IMR-90 (cell line): ENCODE measurements around the gene PON1. TPM values are rescaled to one million over a fixed set of nuclear protein-coding genes. Genes with fewer than 3 reads are reported as not detected.

Source experiments
- ATAC-seq: fragments of 200-7000 bp; cut with Tn5 transposase; 2 replicates; pipeline ENCODE4 v1.9.1; 2020; ENCODE audit warnings: low read depth, mild to moderate bottlenecking, moderate library complexity
- BruUV-seq: library from RNA; stranded (reverse); fragments of 400-500 nt; replicated peaks from 2 replicates; lab custom pipeline; 2021; lab: Mats Ljungman, UMichigan
- CTCF ChIA-PET: fragments of 300-600 bp; formaldehyde crosslinking; extraction: SDS; loops from one replicate; lab custom pipeline; 2021; ENCODE audit warnings: antibody characterized with exemption; lab: Yijun Ruan, JAX
- POLR2A ChIA-PET: fragments of 300-600 bp; sonication (Branson Sonifier 250); formaldehyde crosslinking; loops from one replicate; lab custom pipeline; 2022; ENCODE audit warnings: antibody characterized with exemption; ENCODE audit not compliant: unreplicated experiment; lab: Charles Lee
- DNase-seq: peaks from one replicate; pipeline ENCODE4 v3.0.0; 2013
- H2AFZ ChIP-seq: replicated peaks from 2 replicates; pipeline ENCODE3; 2013; ENCODE audit warnings: low read length, mild to moderate bottlenecking; ENCODE audit not compliant: poor library complexity
- H2AK5ac ChIP-seq: 2 replicates; pipeline ENCODE4 v1.6.1; 2013; ENCODE audit warnings: low read depth, low read length, inconsistent platforms
- H2AK9ac ChIP-seq: replicated peaks from 2 replicates; pipeline ENCODE3; 2013; ENCODE audit warnings: mild to moderate bottlenecking, low read depth, low read length, moderate library complexity; ENCODE audit not compliant: poor library complexity
- H2BK120ac ChIP-seq: 2 replicates; pipeline ENCODE4 v1.6.1; 2013; ENCODE audit warnings: low read depth, low read length, inconsistent platforms
- H2BK15ac ChIP-seq: 3 replicates; pipeline ENCODE4 v1.6.1; 2013; ENCODE audit warnings: low read depth, low read length, inconsistent platforms
- H2BK20ac ChIP-seq: 2 replicates; pipeline ENCODE4 v1.6.1; 2013; ENCODE audit warnings: low read depth, mild to moderate bottlenecking, inconsistent platforms, low read length, moderate library complexity
- H2BK5ac ChIP-seq: 2 replicates; pipeline ENCODE4 v1.6.1; 2013; ENCODE audit warnings: mild to moderate bottlenecking, low read depth, low read length, inconsistent platforms; ENCODE audit not compliant: poor library complexity, severe bottlenecking
- H3K14ac ChIP-seq: replicated peaks from 2 replicates; pipeline ENCODE4 v1.6.1; 2013; ENCODE audit warnings: low read depth, low read length, inconsistent platforms
- H3K18ac ChIP-seq: 2 replicates; pipeline ENCODE4 v1.6.1; 2013; ENCODE audit warnings: low read depth, low read length, control low read depth
- H3K23ac ChIP-seq: 2 replicates; pipeline ENCODE4 v1.6.1; 2013; ENCODE audit warnings: low read depth, low read length, inconsistent platforms
- H3K27ac ChIP-seq: 2 replicates; pipeline ENCODE4 v1.5.1; 2013; ENCODE audit warnings: mild to moderate bottlenecking, control low read depth, low read length; ENCODE audit not compliant: insufficient read depth
- H3K27me3 ChIP-seq: 2 replicates; pipeline ENCODE4 v1.6.1; 2013; ENCODE audit warnings: low read length; ENCODE audit not compliant: control insufficient read depth, insufficient read depth
- H3K36me3 ChIP-seq: 2 replicates; pipeline ENCODE4 v1.6.1; 2013; ENCODE audit warnings: low read length, mixed read lengths; ENCODE audit not compliant: control insufficient read depth, insufficient read depth
- H3K4ac ChIP-seq: 2 replicates; pipeline ENCODE4 v1.6.1; 2013; ENCODE audit warnings: low read depth, low read length, inconsistent platforms
- H3K4me1 ChIP-seq: 2 replicates; pipeline ENCODE4 v1.6.1; 2013; ENCODE audit warnings: low read length, mixed read lengths; ENCODE audit not compliant: control insufficient read depth, insufficient read depth
- H3K4me2 ChIP-seq: 2 replicates; pipeline ENCODE4 v1.6.1; 2013; ENCODE audit warnings: low read depth, mild to moderate bottlenecking, control low read depth, low read length, moderate library complexity
- H3K4me3 ChIP-seq: 2 replicates; pipeline ENCODE4 v1.5.1; 2013; ENCODE audit warnings: low read depth, mild to moderate bottlenecking, control low read depth, low read length, moderate library complexity; ENCODE audit not compliant: insufficient read depth
- H3K56ac ChIP-seq: 2 replicates; pipeline ENCODE4 v1.6.1; 2013; ENCODE audit warnings: low read length, inconsistent platforms; ENCODE audit not compliant: insufficient read depth; ENCODE audit errors: extremely low read depth
- H3K79me1 ChIP-seq, 2 experiments: 2 replicates each; pipeline ENCODE4 v1.6.1; 2013; ENCODE audit warnings: low read length in 2 of 2, inconsistent platforms in 1 of 2, low read depth in 1 of 2
- H3K9ac ChIP-seq: 2 replicates; pipeline ENCODE4 v1.6.1; 2013; ENCODE audit warnings: low read depth, low read length, control low read depth
- H3K9me1 ChIP-seq: 2 replicates; pipeline ENCODE4 v1.6.1; 2013; ENCODE audit warnings: low read length, inconsistent platforms; ENCODE audit not compliant: insufficient read depth
- H3K9me3 ChIP-seq: 2 replicates; pipeline ENCODE4 v1.6.1; 2013; ENCODE audit warnings: low read length; ENCODE audit not compliant: control insufficient read depth, insufficient read depth
- H4K20me1 ChIP-seq: 2 replicates; pipeline ENCODE4 v1.6.1; 2013; ENCODE audit warnings: low read length, inconsistent platforms; ENCODE audit not compliant: insufficient read depth
- H4K5ac ChIP-seq: 2 replicates; pipeline ENCODE4 v1.6.1; 2013; ENCODE audit warnings: mild to moderate bottlenecking, low read depth, low read length, control low read depth
- H4K8ac ChIP-seq, 2 experiments: 2 replicates each; pipeline ENCODE4 v1.6.1; 2013; ENCODE audit warnings: low read depth in 2 of 2, low read length in 2 of 2, control low read depth in 1 of 2, inconsistent platforms in 1 of 2
- H4K91ac ChIP-seq: 2 replicates; pipeline ENCODE4 v1.6.1; 2013; ENCODE audit warnings: low read depth, low read length, inconsistent platforms; ENCODE audit not compliant: insufficient read depth
- BHLHE40 ChIP-seq: fragments of 150-350 bp; IDR thresholded peaks from 2 replicates; pipeline ENCODE4 v1.6.1; 2016; ENCODE audit warnings: mild to moderate bottlenecking, low read depth, low read length
- CEBPB ChIP-seq: IDR thresholded peaks from 2 replicates; pipeline ENCODE4 v1.6.1; 2012; ENCODE audit warnings: low read depth, low read length, improper control_type of control experiment
- CHD1 ChIP-seq: IDR thresholded peaks from 2 replicates; pipeline ENCODE4 v1.6.1; 2012; ENCODE audit warnings: low read depth, low read length, improper control_type of control experiment
- FOS ChIP-seq: fragments of 150-350 bp; IDR thresholded peaks from 2 replicates; pipeline ENCODE4 v1.6.1; 2016; ENCODE audit warnings: low read depth, low read length
- MAFK ChIP-seq: IDR thresholded peaks from 2 replicates; pipeline ENCODE4 v1.6.1; 2012; ENCODE audit warnings: low read depth, low read length, improper control_type of control experiment
- MAZ ChIP-seq: IDR thresholded peaks from 2 replicates; pipeline ENCODE4 v1.6.1; 2012; ENCODE audit warnings: low read depth, mild to moderate bottlenecking, low read length, improper control_type of control experiment, moderate library complexity, borderline replicate concordance
- MXI1 ChIP-seq: IDR thresholded peaks from 2 replicates; pipeline ENCODE4 v1.6.1; 2012; ENCODE audit warnings: low read depth, mild to moderate bottlenecking, low read length, moderate library complexity, borderline replicate concordance
- NFE2L2 ChIP-seq: fragments of 150-350 bp; IDR thresholded peaks from 2 replicates; pipeline ENCODE4 v1.6.1; 2016; ENCODE audit warnings: low read depth, mild to moderate bottlenecking, low read length
- POLR2A ChIP-seq: IDR thresholded peaks from 2 replicates; pipeline ENCODE4 v1.6.1; 2012; ENCODE audit warnings: mild to moderate bottlenecking, low read depth, low read length
- RAD21 ChIP-seq: IDR thresholded peaks from 2 replicates; pipeline ENCODE4 v1.6.1; 2012; ENCODE audit warnings: low read length, improper control_type of control experiment
- RCOR1 ChIP-seq: IDR thresholded peaks from 2 replicates; pipeline ENCODE4 v1.6.1; 2012; ENCODE audit warnings: mild to moderate bottlenecking, low read length, improper control_type of control experiment; ENCODE audit not compliant: insufficient replicate concordance
- RFX5 ChIP-seq: IDR thresholded peaks from 2 replicates; pipeline ENCODE4 v1.8.0; 2012; ENCODE audit warnings: low read depth, mild to moderate bottlenecking, low read length, moderate library complexity
- SMC3 ChIP-seq: fragments of 150-350 bp; IDR thresholded peaks from 2 replicates; pipeline ENCODE4 v1.6.1; 2016; ENCODE audit warnings: low read depth, mild to moderate bottlenecking, antibody characterized with exemption, low read length, moderate library complexity
- WGBS, 2 experiments: methylation state at CpG; one replicate each; pipeline versions ENCODE4 v1.1.5 to v1.1.7; 2013; ENCODE audit warnings: missing lambda C conversion rate in 2 of 2; ENCODE audit not compliant: insufficient read length in 1 of 2; ENCODE audit errors: extremely low coverage in 2 of 2; 5-methylcytosine and 5-hydroxymethylcytosine counted together
- dilution Hi-C: fragments of 300-500 bp; cut with HindIII; formaldehyde crosslinking; loops from one replicate; pipeline ENCODE4 v1.14.3; 2018; ENCODE audit warnings: low sequenced_read_pairs; ENCODE audit not compliant: unreplicated experiment
- in situ Hi-C: fragments of 300-500 bp; cut with MboI; formaldehyde crosslinking; loops from 3 replicates; pipeline ENCODE4 v1.14.3; 2019; ENCODE audit warnings: low sequenced_read_pairs, inconsistent platforms, mixed read lengths
- intact Hi-C: fragments of 100-400 bp; cut with micrococcal nuclease; formaldehyde crosslinking; loops from 2 replicates; pipeline ENCODE4 v1.10.0; 2022
- polyA plus RNA-seq, 3 experiments: library from polyadenylated mRNA; depleted of rRNA; stranded (reverse); fragments of >200 nt; gene quantifications; 2 replicates each; pipeline ENCODE4 v1.2.3, GENCODE V29; 2012; ENCODE audit warnings: low replicate concordance in 1 of 3
- total RNA-seq: library from RNA; depleted of rRNA; stranded (reverse); fragments of >200 nt; gene quantifications from 2 replicates; pipeline ENCODE4 v1.2.3, GENCODE V29; 2012
- TF ChIP-seq, protein P1 (sequence below): conservative IDR thresholded peaks from 2 replicates; pipeline ENCODE4 v1.5.1; 2012; ENCODE audit warnings: mild to moderate bottlenecking, low read depth, low read length, improper control_type of control experiment
- TF ChIP-seq, protein P2 (sequence below): fragments of 150-350 bp; IDR thresholded peaks from 2 replicates; pipeline ENCODE4 v1.6.1; 2017; ENCODE audit warnings: mild to moderate bottlenecking, antibody characterized with exemption, low read length, low read depth
- TF ChIP-seq, protein P3 (sequence below): fragments of 150-350 bp; IDR thresholded peaks from 2 replicates; pipeline ENCODE4 v1.6.1; 2016; ENCODE audit warnings: low read depth, mild to moderate bottlenecking, low read length, moderate library complexity, borderline replicate concordance

PON1 gene
- total and polyA plus RNA-seq, 2 of the 4 experiments (the other 2 are of a cell fraction) = not detected

DNA sequence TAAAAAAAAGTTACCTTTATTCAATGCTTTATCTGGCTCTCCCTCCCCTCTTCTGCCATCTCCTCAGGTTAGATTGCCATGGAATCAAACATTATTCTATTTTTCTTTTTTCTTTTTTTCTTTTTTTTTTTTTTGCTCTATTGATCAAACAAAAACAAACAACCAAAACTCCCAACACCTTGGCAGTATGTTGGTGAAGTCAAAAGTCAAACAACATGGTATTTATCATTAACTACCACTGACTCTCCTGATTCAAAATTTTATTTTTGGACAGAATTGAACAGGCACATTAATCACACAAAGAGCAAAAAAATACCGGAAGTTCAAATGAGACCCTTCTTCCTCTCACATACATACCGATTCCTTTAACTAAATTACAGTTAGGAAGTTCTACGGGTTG is 6.4 kb downstream of the PON1 start:
- ChIA-PET POLR2A (no interaction called here), CTCF (no interaction called here)
- H3K14ac ChIP-seq = no peak overlapping the region
- BruUV-seq = no TSS peak
- H3K27me3 ChIP-seq = no peaks in the 10 kb centered on the region
- no peak overlapping the region for H3K4ac ChIP-seq
- dilution Hi-C loops = no loop called here
- no peak overlapping the region for H3K9ac ChIP-seq
- H4K91ac ChIP-seq = no peak overlapping the region
- H3K4me3 ChIP-seq = no peak overlapping the region
- H2AFZ ChIP-seq = no peak overlapping the region
- H4K5ac ChIP-seq = no peak overlapping the region
- H2BK20ac ChIP-seq = no peak overlapping the region
- H3K36me3 ChIP-seq = no peaks in the 10 kb centered on the region
- H4K8ac ChIP-seq = no peak overlapping the region
- no peak overlapping the region for H3K23ac ChIP-seq
- H2BK5ac ChIP-seq = no peak overlapping the region
- TF ChIP-seq, protein P1, sequence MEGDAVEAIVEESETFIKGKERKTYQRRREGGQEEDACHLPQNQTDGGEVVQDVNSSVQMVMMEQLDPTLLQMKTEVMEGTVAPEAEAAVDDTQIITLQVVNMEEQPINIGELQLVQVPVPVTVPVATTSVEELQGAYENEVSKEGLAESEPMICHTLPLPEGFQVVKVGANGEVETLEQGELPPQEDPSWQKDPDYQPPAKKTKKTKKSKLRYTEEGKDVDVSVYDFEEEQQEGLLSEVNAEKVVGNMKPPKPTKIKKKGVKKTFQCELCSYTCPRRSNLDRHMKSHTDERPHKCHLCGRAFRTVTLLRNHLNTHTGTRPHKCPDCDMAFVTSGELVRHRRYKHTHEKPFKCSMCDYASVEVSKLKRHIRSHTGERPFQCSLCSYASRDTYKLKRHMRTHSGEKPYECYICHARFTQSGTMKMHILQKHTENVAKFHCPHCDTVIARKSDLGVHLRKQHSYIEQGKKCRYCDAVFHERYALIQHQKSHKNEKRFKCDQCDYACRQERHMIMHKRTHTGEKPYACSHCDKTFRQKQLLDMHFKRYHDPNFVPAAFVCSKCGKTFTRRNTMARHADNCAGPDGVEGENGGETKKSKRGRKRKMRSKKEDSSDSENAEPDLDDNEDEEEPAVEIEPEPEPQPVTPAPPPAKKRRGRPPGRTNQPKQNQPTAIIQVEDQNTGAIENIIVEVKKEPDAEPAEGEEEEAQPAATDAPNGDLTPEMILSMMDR = no peak
- TF ChIP-seq POLR2A (no peak), RFX5 (no peak), RAD21 (no peak), MAZ (no peak), NFE2L2 (no peak), MXI1 (no peak), BHLHE40 (no peak), FOS (no peak), MAFK (no peak), CHD1 (no peak), CEBPB (no peak), SMC3 (no peak), RCOR1 (no peak)
- TF ChIP-seq, protein P2, sequence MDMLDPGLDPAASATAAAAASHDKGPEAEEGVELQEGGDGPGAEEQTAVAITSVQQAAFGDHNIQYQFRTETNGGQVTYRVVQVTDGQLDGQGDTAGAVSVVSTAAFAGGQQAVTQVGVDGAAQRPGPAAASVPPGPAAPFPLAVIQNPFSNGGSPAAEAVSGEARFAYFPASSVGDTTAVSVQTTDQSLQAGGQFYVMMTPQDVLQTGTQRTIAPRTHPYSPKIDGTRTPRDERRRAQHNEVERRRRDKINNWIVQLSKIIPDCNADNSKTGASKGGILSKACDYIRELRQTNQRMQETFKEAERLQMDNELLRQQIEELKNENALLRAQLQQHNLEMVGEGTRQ = no peak
- TF ChIP-seq, protein P3, sequence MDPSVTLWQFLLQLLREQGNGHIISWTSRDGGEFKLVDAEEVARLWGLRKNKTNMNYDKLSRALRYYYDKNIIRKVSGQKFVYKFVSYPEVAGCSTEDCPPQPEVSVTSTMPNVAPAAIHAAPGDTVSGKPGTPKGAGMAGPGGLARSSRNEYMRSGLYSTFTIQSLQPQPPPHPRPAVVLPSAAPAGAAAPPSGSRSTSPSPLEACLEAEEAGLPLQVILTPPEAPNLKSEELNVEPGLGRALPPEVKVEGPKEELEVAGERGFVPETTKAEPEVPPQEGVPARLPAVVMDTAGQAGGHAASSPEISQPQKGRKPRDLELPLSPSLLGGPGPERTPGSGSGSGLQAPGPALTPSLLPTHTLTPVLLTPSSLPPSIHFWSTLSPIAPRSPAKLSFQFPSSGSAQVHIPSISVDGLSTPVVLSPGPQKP = no peak
- H3K18ac ChIP-seq = no peak overlapping the region
- no peak overlapping the region for H3K27ac ChIP-seq
- ATAC-seq = no peak
- no peak overlapping the region for H3K4me2 ChIP-seq
- in situ Hi-C loops = no loop called here
- H2AK9ac ChIP-seq = no peak overlapping the region
- no peaks in the 10 kb centered on the region for H3K79me1 ChIP-seq
- no peak overlapping the region for H2BK15ac ChIP-seq
- H3K56ac ChIP-seq = no peak overlapping the region
- WGBS, 2 experiments = no CpG with 5 or more reads among the region's 3 CpGs
- intact Hi-C loops = no loop called here
- H2AK5ac ChIP-seq = no peak overlapping the region
- no peaks in the 10 kb centered on the region for H3K9me1 ChIP-seq
- no peak for DNase-seq
- no peaks in the 10 kb centered on the region for H4K20me1 ChIP-seq
- H3K9me3 ChIP-seq = no peaks in the 10 kb centered on the region
- H3K4me1 ChIP-seq = no peaks in the 10 kb centered on the region
- H2BK120ac ChIP-seq = no peak overlapping the region
